Measurements from ENCODE around the gene EPN1. TPM values are rescaled to one million over a fixed set of nuclear protein-coding genes. Genes with fewer than 3 reads are reported as not detected.

Gene EPN1
- total RNA-seq, 1 donor from 2014 or later: 115 TPM

DNA sequence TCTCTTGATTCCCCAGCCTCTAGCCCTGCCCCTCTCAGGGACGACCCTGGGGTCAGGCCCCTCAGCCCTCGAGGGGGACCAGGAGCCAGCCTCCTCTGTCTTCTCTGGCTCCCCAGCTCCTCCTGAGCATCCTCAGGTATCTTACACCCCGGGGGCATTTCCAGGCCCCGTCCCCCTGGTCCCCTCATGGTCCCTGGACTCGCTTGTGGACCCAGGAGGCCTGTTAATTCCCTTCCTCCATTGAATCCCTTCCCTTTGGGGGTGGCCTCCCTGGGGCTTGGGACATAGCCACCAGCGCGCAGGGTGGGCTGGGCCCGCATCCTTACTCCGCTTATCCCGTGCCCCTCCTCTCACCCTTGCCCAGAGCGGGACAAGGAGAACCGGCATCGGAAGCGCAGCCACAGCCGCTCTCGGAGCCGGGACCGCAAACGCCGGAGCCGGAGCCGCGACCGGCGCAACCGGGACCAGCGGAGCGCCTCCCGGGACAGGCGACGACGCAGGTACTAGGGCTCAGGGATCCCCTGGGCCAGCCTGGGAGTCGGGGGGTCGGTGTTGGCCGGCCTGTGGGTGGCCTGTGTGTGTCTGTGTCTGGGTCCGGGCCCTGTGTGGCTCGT, 16.1 kb upstream of the EPN1 start:
- no peaks in the 10 kb centered on the region for H3K27me3 Mint-ChIP-seq
- no peaks in the 10 kb centered on the region for H3K9me3 Mint-ChIP-seq (ENCODE audit: low read depth)
- H3K4me3 Mint-ChIP-seq (ENCODE audit: low read depth): no peak overlapping the region
- TF ChIP-seq, protein P1, sequence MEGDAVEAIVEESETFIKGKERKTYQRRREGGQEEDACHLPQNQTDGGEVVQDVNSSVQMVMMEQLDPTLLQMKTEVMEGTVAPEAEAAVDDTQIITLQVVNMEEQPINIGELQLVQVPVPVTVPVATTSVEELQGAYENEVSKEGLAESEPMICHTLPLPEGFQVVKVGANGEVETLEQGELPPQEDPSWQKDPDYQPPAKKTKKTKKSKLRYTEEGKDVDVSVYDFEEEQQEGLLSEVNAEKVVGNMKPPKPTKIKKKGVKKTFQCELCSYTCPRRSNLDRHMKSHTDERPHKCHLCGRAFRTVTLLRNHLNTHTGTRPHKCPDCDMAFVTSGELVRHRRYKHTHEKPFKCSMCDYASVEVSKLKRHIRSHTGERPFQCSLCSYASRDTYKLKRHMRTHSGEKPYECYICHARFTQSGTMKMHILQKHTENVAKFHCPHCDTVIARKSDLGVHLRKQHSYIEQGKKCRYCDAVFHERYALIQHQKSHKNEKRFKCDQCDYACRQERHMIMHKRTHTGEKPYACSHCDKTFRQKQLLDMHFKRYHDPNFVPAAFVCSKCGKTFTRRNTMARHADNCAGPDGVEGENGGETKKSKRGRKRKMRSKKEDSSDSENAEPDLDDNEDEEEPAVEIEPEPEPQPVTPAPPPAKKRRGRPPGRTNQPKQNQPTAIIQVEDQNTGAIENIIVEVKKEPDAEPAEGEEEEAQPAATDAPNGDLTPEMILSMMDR (IDR thresholded peaks at IDR 0.05; ENCODE audit: unreplicated experiment): no peak
- peak overlapping the region; percentile 89 for H3K27ac Mint-ChIP-seq
- DNase-seq (ENCODE audit: low spot score, unreplicated experiment): no peak
- peaks cover 24% of the 10 kb centered on the region for H3K4me1 Mint-ChIP-seq (ENCODE audit: low read depth)
- peaks cover 15% of the 10 kb centered on the region for H3K36me3 Mint-ChIP-seq (ENCODE audit: insufficient read depth)

DNA sequence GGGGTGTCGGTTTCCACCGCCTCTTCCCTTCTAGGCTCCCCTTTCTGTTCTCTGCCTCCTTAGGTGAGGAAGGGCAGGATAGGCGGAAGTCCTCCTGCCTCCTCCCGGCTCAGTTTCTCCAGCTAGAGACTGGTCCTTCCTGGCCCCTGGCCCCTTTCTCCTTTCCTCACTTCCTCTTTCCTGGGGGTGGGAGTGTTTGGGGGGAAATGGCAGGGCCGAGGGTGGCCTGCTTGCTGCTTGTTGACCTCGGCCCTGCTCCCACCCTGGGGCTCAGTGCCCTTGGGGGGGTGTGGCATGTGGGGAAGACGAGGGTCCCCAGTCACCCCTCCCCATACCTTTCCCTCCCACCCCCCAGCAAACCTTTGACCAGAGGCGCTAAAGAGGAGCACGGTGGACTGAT, 15.2 kb upstream of the EPN1 start:
- DNase-seq (ENCODE audit: low spot score, unreplicated experiment): no peak
- H3K27me3 Mint-ChIP-seq: no peaks in the 10 kb centered on the region
- H3K27ac Mint-ChIP-seq: peak overlapping the region; percentile 89
- no peak overlapping the region for H3K4me3 Mint-ChIP-seq (ENCODE audit: low read depth)
- peaks cover 15% of the 10 kb centered on the region for H3K36me3 Mint-ChIP-seq (ENCODE audit: insufficient read depth)
- TF ChIP-seq, protein P1 (IDR thresholded peaks at IDR 0.05; ENCODE audit: unreplicated experiment): no peak
- H3K4me1 Mint-ChIP-seq (ENCODE audit: low read depth): peaks cover 24% of the 10 kb centered on the region
- no peaks in the 10 kb centered on the region for H3K9me3 Mint-ChIP-seq (ENCODE audit: low read depth)

DNA sequence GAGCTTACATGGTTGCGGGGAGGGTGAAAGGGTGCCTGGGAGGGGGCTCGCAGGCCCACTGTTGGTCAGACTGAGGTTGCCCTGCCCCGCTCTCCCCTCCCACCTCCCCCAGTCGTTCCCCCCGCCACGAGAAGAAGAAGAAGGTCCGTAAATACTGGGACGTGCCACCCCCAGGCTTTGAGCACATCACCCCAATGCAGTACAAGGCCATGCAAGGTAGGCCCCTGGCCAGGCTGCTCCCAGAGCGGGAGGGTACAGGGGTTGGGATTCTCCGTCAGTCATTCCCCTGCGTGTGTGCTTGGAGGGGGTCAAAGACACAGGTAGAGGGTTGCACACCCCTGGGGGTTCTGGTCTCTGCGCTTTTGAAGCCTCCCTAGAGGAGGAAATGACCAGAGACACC, 14.6 kb upstream of the EPN1 start:
- no peaks in the 10 kb centered on the region for H3K27me3 Mint-ChIP-seq
- DNase-seq (ENCODE audit: low spot score, unreplicated experiment): no peak
- TF ChIP-seq, protein P1 (IDR thresholded peaks at IDR 0.05; ENCODE audit: unreplicated experiment): no peak
- H3K9me3 Mint-ChIP-seq (ENCODE audit: low read depth): no peaks in the 10 kb centered on the region
- no peak overlapping the region for H3K27ac Mint-ChIP-seq
- no peak overlapping the region for H3K4me3 Mint-ChIP-seq (ENCODE audit: low read depth)
- H3K36me3 Mint-ChIP-seq (ENCODE audit: insufficient read depth): peaks cover 15% of the 10 kb centered on the region
- H3K4me1 Mint-ChIP-seq (ENCODE audit: low read depth): peaks cover 24% of the 10 kb centered on the region

DNA sequence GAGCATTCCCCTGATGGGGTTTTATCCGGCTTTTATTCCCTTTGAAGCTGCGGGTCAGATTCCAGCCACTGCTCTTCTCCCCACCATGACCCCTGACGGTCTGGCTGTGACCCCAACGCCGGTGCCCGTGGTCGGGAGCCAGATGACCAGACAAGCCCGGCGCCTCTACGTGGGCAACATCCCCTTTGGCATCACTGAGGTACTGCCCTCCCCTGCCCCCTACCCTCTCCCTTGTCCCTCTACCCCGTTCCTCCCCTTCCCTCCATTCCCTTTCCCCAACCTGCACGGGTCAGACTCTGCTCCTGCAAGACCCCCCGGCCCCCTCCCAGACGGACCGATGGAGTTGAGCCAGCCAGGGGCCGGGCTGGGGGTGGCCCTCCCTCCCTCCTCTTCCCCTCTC, 14.0 kb upstream of the EPN1 start:
- Mint-ChIP-seq H3K36me3 (ENCODE audit: insufficient read depth) (peaks cover 16% of the 10 kb centered on the region), H3K9me3 (ENCODE audit: low read depth) (no peaks in the 10 kb centered on the region), H3K27me3 (no peaks in the 10 kb centered on the region), H3K4me3 (ENCODE audit: low read depth) (no peak overlapping the region), H3K4me1 (ENCODE audit: low read depth) (peaks cover 20% of the 10 kb centered on the region), H3K27ac (no peak overlapping the region)
- TF ChIP-seq, protein P1 (IDR thresholded peaks at IDR 0.05; ENCODE audit: unreplicated experiment): no peak
- no peak for DNase-seq (ENCODE audit: low spot score, unreplicated experiment)

DNA sequence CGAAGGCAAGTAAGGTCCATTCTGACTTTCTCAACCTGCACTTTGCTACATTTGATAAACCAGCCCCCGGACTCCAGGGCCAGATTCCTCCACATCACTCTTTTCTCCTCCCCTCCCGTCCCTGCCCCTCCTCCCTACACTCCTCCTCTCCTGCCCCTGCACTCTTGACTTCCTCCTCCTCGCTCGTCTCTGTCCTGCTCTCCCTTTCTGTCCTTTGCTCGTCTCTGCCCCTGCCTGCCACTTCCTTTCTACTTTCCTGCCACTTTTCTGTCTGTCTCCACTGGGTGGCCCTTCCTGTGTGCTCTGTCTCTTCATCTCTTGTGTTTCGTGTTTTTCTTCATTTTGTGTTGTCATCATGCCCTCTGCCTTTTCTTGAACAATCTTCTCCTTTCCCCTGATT, 13.2 kb upstream of the EPN1 start:
- Mint-ChIP-seq H3K27me3 (no peaks in the 10 kb centered on the region), H3K4me3 (ENCODE audit: low read depth) (no peak overlapping the region), H3K9me3 (ENCODE audit: low read depth) (no peaks in the 10 kb centered on the region), H3K36me3 (ENCODE audit: insufficient read depth) (peaks cover 15% of the 10 kb centered on the region), H3K27ac (no peak overlapping the region), H3K4me1 (ENCODE audit: low read depth) (peaks cover 12% of the 10 kb centered on the region)
- TF ChIP-seq, protein P1 (IDR thresholded peaks at IDR 0.05; ENCODE audit: unreplicated experiment): no peak
- no peak for DNase-seq (ENCODE audit: low spot score, unreplicated experiment)

Data from progenitor cell of endocrine pancreas (in vitro differentiated cells).